Kidney (tissue), 14 donors: ENCODE data around the gene JCAD. TPM values are rescaled to one million over a fixed set of nuclear protein-coding genes. Genes with fewer than 3 reads are reported as not detected.
A peak's percentile ranks its signal among the peaks of the same experiment; 100 is the strongest.

Experiments
- DNase-seq, 5 donors: peaks; one replicate each; pipeline ENCODE4 v3.0.0-alpha.2; 2013 to 2020
- FAIRE-seq: peaks from 2 replicates; lab custom pipeline; 2012; peaks lifted over from hg19 to GRCh38; lab: Jason Lieb, UNC
- H3K27ac ChIP-seq, 2 donors: one replicate each; pipeline ENCODE4 v1.7.0; 2013; ENCODE audit warnings: low read depth in 2 of 2, low read length in 2 of 2, inconsistent platforms in 1 of 2
- H3K27me3 ChIP-seq: one replicate; pipeline ENCODE4 v1.7.1; 2013; ENCODE audit warnings: low read length, inconsistent platforms; ENCODE audit not compliant: control insufficient read depth, insufficient read depth
- H3K36me3 ChIP-seq, 3 donors: one replicate each; pipeline versions ENCODE4 v1.7.0 to v1.7.1; 2013; ENCODE audit warnings: low read length in 3 of 3, control low read depth in 1 of 3, inconsistent platforms in 1 of 3; ENCODE audit not compliant: insufficient read depth in 3 of 3, control insufficient read depth in 2 of 3
- H3K4me1 ChIP-seq, 3 donors: one replicate each; pipeline versions ENCODE4 v1.7.0 to v1.7.1; 2013; ENCODE audit warnings: low read length in 3 of 3, inconsistent platforms in 1 of 3, low read depth in 1 of 3; ENCODE audit not compliant: control insufficient read depth in 2 of 3, insufficient read depth in 2 of 3
- H3K4me3 ChIP-seq, 3 donors: one replicate each; pipeline versions ENCODE4 v1.7.0 to v1.8.1; 2013; ENCODE audit warnings: low read length in 3 of 3, control low read depth in 1 of 3, inconsistent platforms in 1 of 3
- H3K9ac ChIP-seq, 3 donors: one replicate each; pipeline versions ENCODE4 v1.7.0 to v1.7.1; 2013; ENCODE audit warnings: low read length in 3 of 3, control low read depth in 1 of 3, inconsistent platforms in 1 of 3
- H3K9me3 ChIP-seq, 3 donors: one replicate each; pipeline versions ENCODE4 v1.7.0 to v1.7.1; 2013; ENCODE audit warnings: low read length in 3 of 3, control low read depth in 1 of 3, inconsistent platforms in 1 of 3; ENCODE audit not compliant: control insufficient read depth in 2 of 3, insufficient read depth in 1 of 3
- CTCF ChIP-seq: IDR thresholded peaks from 3 replicates; pipeline ENCODE4 v1.5.1; 2012; ENCODE audit warnings: mild to moderate bottlenecking, moderate library complexity, borderline replicate concordance; ENCODE audit not compliant: insufficient read depth; ENCODE audit errors: extremely low read depth
- intact Hi-C: fragments of 100-400 bp; cut with DNase I; formaldehyde crosslinking; loops from one replicate; pipeline ENCODE4 v1.11.1; 2022
- polyA plus RNA-seq: library from polyadenylated mRNA; stranded (reverse); fragments of 350-450 nt; fragmentation: Illumina TruSeq; extraction: RNeasy Lipid Tissue Mini Kit (QIAGEN cat#74804); gene quantifications from one replicate; pipeline ENCODE4 v1.2.3, GENCODE V29; 2014; ENCODE audit warnings: low read depth, low replicate concordance; ENCODE audit not compliant: insufficient read depth
- total RNA-seq: library from RNA; stranded (reverse); fragmentation: NEBNext Ultra II Directional; extraction: Animal tissue kit (Norgen Biotek cat#: 25700); gene quantifications from one replicate; pipeline ENCODE4 v1.2.1, GENCODE V29; 2021
- donor health status: control.
- donor health status: control.
- donor health status: control.
- donor health status: control.
- donor health status: control.
- donor health status: DM: yes; HTN: yes; CAD: no.
- donor health status: Normal renal cell carcinoma (clear cell type).

Gene JCAD
- total and polyA plus RNA-seq, 2 donors from 2014 or later: 15.7 to 27.1 TPM

- DNase-seq (peak in 1 of 5 donors; percentile 19), FAIRE-seq (no peak)
- Histone ChIP-seq H3K9me3 (no peaks in the 10 kb centered on the region), H3K27me3 (no peaks in the 10 kb centered on the region), H3K27ac (peak overlapping the region; percentile 52 to 79), H3K9ac (no peak overlapping the region), H3K4me3 (no peak overlapping the region), H3K4me1 (peaks cover 0 to 7% (median 0%) of the 10 kb centered on the region in 3 donors), H3K36me3 (no peaks in the 10 kb centered on the region)
- intact Hi-C loops: no loop called here
- no peak for TF ChIP-seq CTCF
These were observed 20.4 kb downstream of the JCAD start for GRCh38 chr10:30038781-30039536.

DNA sequence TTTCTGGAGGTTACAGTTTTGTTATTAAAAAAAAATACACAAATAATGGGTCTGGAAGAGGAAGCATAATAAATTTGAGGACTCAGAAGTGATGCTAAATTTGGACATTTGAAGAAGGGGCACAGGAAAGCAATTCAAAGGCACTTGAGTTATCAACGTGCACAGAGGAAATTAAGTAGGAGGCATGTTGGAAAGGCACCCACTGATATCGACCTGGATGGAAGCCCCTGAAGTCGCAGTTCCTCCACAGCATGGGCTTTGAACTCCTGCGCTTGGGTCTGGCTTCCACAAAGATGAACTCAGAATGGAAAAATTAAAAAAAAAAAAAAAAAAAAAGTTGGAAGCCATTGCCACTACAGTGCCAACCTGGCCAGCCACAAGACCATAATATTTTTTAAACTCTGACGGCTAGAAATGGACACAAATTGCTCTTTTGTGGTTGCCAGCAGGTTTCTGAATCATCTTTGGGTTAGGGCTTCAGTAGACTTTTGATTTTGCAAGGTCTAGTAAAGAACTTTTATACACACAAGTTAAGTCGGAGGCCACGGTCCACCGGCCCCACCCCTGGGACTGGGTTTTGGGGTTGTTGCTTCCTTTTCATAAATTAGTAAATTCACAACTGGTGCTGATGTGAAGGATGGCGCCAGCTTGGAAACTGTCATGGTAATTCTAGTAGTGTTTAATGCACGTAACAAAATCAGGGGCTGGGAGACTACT is 21.6 kb downstream of the JCAD start:
- H3K9me3 ChIP-seq: no peaks in the 10 kb centered on the region
- TF ChIP-seq CTCF: no peak
- no peak overlapping the region for H3K9ac ChIP-seq
- DNase-seq (peak in 1 of 5 donors; percentile 16), FAIRE-seq (no peak)
- H3K27me3 ChIP-seq: no peaks in the 10 kb centered on the region
- H3K4me1 ChIP-seq: peaks cover 0 to 7% (median 0%) of the 10 kb centered on the region in 3 donors
- no peaks in the 10 kb centered on the region for H3K36me3 ChIP-seq
- intact Hi-C loops: no loop called here
- no peak overlapping the region for H3K4me3 ChIP-seq
- no peak overlapping the region for H3K27ac ChIP-seq

DNA sequence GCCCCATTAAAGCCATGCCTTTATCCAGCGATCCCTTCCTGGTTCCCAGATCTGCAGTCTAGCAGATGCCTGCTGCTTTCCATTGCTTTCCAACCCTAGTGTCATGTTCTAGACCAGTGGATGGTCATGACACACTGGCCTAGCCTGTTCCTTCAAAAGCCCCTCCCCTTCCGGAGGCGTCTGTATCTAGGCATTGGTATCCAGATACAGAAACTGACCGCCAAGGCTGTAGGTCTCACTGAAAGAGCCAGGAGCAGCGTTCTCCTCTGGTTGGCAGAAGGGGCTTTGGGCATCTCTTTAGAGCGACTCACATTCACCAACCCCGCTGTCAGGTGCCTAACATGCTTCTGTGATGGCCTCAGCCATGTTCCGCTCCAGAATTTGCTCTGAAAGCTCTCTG is 22.6 kb downstream of the JCAD start:
- H3K27me3 ChIP-seq: no peaks in the 10 kb centered on the region
- intact Hi-C loops: no loop called here
- H3K4me3 ChIP-seq: no peak overlapping the region
- DNase-seq (peak in 1 of 5 donors; percentile 20), FAIRE-seq (no peak)
- H3K9ac ChIP-seq: no peak overlapping the region
- H3K4me1 ChIP-seq: peaks cover 0 to 5% (median 0%) of the 10 kb centered on the region in 3 donors
- TF ChIP-seq CTCF: no peak
- H3K9me3 ChIP-seq: no peaks in the 10 kb centered on the region
- H3K27ac ChIP-seq: no peak overlapping the region
- no peaks in the 10 kb centered on the region for H3K36me3 ChIP-seq
